ENCODE measurements around the gene SLC18A3.

The SLC18A3 gene

DNA sequence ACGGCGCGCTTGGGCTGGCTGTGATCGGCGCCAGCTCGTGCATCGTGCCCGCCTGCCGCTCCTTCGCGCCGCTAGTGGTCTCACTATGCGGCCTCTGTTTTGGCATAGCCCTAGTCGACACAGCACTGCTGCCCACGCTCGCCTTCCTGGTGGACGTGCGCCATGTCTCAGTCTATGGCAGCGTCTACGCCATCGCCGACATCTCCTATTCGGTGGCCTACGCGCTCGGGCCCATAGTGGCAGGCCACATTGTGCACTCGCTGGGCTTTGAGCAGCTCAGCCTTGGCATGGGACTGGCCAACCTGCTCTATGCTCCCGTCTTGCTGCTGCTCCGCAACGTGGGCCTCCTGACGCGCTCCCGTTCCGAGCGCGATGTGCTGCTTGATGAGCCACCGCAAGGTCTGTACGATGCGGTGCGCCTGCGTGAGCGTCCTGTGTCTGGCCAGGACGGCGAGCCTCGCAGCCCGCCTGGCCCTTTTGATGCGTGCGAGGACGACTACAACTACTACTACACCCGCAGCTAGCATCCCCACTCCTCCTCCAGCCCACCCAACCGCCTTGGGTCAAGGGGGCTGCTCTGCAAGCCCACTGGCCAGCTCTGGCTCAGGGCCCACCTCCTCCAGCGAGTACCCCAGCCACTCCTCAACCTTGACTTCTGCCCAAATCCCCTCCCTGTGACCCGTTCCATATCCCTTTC is 1.9 kb downstream of the SLC18A3 start:
- no peak for DNase-seq (ENCODE audit: low read depth)

DNA sequence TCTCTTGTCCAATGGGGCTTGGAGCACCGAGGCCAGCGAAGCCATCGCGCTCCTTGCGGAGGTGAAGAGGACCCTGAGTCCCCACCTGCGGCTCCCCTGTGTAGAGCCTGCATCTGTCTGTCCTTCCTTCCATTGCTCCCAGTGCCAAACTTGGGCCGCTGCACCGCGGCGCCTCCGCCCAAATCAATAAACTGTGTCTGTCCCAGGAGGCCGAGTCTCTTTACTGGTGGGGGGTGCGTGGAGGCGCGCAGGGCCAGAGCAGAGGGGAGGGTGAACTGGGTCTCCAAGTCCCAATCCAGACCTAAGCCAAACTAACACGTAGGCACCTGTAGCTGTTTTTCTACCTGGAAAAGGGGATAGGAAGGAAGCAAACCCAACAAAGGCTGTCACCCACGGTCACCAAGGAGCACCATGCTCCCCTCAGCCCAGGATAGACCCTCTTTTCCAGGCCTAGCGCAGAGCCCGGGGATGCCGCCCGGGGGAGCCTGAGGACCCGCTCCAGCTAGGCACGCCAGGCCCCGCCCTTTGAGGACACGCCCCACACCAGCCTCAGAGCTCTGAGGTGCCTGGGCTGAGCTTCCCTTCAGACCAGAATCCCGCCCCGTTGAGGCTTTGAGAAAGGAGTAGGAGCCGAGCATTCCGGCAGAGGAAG is 2.5 kb downstream of the SLC18A3 start:
- DNase-seq (ENCODE audit: low read depth), result no peak

DNA sequence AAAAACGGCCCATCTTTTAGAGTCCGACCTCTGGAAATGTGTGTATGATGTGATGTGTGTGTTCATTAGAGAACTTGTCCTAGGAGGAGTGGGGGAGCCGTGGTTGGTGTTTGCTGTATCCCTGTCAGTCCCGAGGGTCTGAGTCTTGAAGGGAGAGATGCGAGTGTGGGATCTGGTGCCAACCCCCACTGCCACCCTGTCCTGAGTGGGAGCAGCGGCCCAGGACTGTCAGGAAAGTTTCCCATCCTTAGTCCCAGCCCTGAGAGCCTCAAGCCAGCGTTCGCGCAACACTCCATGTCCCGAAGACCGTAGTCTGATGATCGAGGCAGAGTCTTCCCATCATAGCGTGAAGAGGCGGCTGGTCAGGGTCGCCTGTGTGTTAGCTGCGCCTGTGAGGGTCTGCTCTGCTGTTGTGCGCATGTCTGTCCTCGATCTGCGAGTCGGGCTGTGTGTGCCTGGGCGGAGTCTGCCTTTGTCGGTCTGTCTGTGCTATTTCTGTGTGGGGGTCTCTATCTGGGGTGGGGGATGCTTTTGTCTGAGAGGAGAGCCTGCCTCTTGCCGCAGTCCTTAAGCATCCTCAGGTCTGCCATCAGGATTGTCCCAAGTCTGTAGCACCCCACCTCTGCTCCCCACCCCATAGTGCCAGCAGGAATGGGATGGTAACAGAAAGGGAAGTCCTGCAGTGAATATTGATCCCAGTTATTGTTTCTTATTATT is 3.2 kb downstream of the SLC18A3 start:
- no peak for DNase-seq (ENCODE audit: low read depth)

DNA sequence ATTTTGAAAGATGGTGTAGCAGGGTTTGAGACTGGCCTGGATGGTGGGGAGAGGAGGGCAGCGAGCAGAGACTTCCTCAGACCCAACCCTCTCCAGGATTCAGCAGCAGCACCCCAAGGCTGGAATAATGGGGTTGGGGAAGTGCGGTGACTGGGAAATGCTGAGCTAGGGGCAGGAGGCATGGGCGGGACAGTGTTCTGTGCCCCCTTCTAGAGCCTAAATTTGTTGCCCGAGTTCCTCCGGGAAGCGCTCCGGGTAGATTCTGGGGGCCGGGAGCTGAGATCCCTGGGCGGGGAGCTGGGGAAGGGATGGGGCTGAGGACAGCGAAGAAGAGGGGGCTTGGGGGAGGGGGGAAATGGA is 3.8 kb downstream of the SLC18A3 start, which contains the start of gene CHAT:
CHAT (plus strand) TSS at position 156 of the 360 bp plus-strand sequence; CDS start at position 309, 153 bp downstream.
- DNase-seq (ENCODE audit: low read depth), result no peak

DNA sequence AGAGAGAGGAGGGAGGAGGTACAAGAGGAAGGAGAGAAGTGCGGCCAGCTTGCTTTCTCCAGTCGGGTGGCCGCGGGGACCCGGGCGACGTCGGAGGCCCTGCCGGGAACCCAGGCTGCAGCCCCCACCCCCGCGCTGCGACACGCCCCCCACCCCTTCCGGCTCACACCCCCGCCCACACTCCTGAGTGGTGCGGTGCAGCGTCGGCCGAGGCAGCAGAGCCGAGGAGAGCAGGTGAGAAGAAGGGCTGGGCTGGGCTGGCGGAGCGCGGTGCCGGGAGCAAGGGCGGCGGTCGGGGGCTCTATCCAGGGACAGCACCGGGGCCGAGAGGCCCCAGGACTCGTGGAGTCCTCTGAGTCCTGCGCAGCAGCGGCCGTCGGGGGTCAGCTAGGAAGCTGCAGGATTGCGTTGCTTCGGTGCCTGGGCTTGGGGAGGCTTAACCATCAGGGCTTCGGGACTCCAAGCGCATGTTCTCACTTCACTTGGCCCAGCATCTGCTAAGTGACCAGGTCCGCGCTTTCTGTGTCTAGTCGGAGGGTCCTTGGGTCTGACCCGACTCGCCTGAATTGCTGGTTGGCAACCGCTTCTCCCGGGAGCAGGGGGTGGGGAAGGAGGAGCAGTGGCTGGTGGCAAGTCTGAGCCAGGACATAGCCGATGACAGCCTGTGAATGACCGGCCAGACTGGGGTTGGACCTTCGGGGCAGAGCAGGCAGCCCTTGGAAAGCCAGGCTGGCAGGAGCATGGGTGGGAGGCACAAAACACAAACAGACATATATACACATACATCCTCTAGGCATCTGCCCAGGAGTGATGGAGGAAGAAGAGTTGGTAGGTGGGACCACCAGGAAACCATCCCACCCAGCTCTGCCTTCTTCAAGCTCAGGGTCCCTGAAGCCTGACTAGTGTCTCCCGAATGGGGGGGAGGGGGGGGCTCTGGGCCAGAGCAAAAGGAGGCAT is 4.4 kb downstream of the SLC18A3 start:
- no peak for DNase-seq (ENCODE audit: low read depth)

DNA sequence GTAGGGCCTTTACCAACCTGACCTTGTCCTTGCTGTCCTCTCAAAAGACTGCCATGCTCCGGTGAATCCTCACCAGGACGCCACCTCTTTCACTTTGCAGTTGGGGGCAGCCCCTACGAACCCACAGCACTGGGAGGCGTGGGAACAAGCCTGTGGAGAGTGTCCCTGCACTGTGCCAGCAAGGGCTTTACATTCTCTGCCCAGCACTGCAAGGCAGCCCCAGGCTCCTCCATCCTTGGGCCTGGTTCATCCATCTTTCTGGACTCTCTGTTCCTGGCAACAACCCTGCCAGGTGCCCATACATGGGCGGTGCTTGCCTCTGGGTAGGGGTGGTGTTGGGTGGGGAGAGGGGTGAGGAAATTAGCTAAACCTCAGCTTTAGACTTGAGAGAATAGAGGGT is 5.1 kb downstream of the SLC18A3 start:
- DNase-seq (ENCODE audit: low read depth), result no peak

DNA sequence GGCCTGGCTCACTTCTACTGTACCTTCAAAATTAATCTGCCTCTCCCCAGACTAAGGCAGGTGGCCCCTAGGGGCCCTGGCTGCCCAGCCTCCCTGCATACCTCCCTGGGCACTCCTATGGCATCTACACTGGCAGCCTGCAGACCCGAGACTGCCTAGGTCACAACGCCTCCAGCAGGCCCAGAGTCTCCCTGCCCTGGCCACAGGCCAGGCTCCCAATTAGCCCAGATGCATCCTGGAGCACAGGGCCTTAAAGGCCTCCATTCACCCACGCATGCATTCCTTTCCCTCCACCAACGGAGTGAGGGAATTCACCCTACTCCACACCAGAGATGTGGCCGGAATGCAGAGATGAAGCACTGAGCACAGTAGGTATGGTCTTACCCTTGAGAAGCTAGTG is 5.6 kb downstream of the SLC18A3 start:
- DNase-seq (ENCODE audit: low read depth), result no peak

DNA sequence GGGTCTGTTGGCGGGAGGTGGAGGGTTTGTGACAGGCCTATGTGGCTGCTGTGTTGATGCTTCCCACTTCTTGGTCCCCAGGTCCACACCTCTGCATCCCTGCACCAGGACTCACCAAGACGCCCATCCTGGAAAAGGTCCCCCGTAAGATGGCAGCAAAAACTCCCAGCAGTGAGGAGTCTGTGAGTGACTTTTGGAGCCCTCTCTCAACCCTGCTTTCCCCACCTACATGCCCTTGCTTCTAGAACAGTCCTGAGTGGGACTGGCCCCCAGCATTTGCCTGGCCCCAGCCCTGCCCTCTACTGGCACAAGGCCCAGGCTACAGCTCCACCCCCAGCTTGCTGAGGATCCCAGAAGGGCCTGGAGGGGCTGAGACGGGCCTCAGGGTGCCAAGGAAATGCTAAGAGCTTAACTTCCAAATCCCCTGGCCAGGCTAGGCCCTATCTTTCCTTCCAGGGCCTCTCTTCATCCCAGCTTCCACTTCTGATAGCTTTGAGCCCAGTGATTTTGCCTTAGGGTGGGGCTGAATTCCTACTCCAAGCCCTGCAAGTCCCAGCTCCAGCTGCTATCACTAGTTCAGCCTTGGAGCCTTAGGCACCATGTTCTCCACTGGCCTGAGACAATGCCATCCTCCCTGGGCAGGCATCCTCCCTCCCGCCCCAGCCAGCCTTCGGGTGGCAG is 6.5 kb downstream of the SLC18A3 start:
- no peak for DNase-seq (ENCODE audit: low read depth)

DNA sequence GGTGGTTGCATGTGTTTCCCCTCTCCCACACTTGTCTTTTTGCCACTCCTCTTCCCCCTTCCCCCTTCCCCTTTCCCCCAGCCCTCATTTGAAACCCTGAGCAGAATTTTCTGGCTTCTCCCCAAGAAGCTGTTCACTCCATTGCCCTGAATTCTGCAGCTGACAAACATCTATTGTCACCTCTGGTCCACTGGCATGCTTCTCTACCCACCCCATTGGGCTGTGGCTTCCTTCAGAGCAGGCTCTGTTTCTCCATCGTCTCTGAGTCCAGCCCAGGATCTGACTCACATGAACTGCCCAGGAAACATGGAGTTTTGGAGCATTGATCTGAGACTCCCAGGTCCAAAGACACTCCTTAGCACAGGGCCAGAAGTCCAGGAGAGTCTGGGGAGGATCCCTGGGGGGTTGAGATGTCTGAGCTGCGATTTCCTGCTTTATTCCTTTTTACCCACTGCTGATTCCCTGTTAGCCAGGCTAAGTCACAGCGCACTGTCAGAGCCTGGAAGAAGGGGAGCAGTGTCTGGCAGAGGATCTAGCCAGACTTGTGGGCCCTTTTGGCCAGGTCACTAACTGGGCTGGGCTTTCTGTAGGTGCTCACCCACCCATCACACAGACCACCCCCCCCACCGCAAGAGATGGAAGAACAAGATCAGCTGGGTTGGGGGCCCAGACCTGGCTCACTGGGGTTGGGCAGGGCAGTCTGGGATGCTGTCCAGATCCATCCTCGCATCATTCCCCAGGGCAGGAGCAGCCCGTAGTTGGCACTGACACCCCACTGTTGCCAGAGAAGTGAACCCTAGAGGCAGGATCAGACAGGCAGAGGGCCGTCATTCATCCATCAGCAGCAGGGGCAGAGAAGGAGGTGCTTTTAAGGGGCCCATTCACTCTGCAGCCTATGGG is 7.3 kb downstream of the SLC18A3 start:
- DNase-seq (ENCODE audit: low read depth), result no peak

DNA sequence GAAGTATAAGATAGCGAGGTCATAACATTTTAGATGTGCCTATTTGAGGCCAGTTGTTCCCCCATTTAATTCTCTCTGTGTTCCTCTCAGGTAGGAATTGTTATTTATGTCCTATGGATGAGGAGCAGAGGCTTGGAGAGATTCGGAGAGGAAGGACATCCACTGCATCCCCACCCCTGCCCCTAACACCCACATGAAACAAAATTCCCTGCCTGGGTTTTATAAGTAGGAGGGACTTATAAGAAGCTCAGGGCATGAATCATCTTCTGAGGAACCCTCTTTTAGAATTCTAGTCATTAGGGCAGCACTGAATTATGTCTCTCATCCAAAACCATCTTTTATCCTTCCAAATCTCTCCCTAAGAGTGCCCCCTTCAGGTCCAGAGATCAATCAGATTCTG is 8.7 kb downstream of the SLC18A3 start:
- no peak for DNase-seq (ENCODE audit: low read depth)

DNA sequence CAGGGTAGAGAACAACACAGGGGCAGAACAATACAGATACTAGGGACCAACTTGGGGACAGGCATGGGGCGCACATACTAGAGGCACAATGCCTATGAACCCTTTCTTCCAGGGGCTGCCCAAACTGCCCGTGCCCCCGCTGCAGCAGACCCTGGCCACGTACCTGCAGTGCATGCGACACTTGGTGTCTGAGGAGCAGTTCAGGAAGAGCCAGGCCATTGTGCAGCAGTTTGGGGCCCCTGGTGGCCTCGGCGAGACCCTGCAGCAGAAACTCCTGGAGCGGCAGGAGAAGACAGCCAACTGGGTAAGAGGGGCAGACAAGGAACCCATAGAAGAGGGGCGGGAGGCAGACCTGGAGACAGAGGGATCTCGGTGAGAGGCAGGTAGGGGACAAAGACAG is 9.5 kb downstream of the SLC18A3 start:
- DNase-seq (ENCODE audit: low read depth), result no peak

DNA sequence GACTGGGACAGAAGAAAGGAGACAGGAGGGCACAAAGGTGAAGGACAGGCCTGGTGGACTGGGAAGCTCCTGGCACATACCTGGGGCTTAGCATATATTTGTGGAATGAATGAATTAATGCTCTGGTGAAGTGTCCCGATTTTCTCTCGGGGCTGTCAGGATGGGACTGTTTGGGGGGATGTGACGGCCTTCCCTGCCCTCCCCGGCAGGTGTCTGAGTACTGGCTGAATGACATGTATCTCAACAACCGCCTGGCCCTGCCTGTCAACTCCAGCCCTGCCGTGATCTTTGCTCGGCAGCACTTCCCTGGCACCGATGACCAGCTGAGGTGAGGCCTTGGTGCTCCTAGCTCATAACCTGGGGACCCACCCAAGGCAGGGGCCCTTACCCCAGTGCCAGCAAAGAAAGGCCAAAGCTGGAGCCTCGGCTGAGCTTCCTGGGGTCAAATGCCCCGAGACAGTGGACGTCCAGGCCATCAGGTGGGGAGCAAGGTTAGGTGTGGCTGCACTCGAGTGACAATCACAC is 10.2 kb downstream of the SLC18A3 start:
- DNase-seq (ENCODE audit: low read depth), result no peak

DNA sequence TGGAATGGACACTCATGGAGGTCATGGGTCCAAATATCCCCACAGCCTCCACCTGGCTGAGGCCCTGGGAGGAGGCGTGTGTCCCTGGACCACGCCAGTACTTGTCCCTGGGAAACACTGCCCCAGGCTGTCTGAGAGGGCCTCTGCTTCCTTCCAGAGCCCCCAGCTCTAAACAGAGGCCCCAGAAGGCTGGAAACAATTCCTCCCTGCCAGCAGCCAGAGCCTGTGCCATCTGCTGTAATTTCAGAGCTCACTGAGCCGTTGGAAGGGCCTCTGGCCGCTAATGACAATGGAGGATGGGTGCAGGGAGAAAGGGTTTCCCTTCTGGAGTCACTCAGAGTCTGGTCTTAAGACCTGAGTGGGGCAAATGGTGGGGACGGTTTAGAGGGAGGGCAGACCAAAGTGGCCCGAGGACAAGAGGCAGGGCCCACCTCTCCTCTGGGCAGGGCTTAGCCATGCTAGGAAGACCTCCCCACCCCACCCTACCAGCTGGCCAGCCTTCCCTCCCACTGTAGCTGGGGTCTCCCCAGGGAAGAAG is 10.8 kb downstream of the SLC18A3 start:
- DNase-seq (ENCODE audit: low read depth), result no peak

DNA sequence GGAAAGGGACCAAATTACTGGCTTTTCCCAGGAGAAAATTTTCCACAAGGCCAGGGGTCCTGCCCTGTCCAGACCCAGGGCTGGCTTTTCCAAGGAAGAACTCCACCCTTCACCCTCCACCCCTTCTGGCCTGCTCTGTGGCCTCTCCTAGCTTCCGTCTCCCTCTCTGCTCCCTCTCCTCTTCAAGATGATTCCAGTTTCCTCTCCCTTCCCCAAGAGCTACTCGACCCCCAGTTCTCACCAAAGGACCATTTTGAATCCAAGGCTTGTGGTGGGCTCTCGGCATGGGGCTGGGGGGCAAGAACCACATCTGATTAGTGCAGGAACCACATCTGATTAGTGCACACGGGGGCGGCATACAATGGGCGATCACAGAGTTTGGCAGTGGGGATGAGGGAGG is 11.5 kb downstream of the SLC18A3 start:
- DNase-seq (ENCODE audit: low read depth), result no peak

DNA sequence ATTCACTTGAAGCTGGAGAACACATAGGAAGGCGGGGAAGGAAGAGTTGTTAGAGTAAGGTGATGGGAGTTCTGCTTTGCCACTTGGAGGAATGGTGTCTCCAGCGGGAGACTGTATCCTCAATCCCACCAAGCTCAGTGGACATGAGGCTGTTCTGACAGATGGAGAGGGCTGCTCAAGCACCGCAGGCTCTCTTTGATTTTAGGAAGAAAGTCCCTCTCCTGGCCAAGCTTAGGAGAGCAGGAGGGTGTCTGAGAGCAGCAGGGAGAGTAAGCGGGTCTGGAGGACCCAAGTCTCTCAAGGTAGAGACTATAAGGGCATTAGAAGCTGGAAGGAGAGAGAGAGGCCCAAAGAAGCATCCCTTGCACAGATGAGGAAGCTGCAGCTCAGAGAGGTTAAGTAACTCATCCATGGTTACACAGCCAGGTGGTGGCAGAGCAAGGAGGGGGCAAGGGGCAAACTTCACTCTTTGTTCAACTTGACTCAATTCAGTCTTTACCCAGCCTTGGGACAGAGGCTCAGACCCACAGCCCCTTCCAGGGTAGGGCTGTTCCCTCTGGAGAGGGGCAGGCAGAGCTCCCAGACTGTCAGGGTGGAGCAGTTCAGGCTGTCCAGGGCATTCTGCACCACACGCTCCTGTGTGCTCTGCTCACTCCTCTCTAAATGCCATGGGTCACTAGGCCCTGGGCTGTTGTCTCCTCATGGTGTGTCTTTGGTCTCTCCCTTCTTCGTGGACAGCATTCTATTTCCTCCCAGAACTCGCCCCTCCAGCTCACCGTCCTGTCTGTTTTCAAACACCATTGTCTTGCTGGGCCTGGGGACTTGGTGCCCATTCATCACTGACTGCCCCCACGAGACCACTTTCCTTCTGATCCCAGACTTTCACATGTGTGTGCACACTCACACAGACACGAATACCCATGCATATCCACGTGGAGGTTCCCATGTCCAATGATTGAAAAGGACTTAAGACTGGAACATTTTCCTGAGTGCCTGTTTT is 12.6 kb downstream of the SLC18A3 start:
- DNase-seq (ENCODE audit: low read depth), result no peak

DNA sequence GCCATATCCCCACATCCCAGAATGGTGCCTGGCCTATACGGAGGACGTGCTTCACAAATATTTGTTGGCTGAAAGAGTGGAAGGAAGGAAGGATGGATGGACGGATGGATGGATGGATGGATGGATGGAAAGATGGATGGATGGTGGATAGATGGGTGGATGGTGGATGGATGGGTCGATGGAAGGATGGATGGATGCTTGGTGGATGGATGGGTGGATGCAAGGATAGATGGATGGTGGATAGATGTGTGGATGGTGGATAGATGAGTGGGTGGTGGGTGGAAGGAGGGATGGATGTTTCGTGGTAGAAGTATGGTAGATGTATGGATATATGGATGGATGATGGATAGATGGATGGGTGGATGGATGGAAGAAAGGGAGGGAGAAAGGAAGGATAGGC is 14.5 kb downstream of the SLC18A3 start:
- DNase-seq (ENCODE audit: low read depth), result no peak

DNA sequence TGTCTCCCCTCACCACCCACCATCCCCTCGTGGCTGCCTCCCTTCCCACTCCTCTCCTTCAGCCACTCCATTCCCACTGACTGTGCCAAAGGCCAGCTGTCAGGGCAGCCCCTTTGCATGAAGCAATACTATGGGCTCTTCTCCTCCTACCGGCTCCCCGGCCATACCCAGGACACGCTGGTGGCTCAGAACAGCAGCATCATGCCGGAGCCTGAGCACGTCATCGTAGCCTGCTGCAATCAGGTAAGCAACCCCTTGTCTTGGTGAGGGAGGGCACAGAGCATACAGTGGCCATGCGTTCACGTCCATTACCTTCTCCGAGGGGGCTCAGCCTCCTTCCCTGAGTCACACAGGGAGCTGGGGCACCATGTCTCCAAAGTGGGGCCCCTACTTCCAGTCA is 15.3 kb downstream of the SLC18A3 start:
- no peak for DNase-seq (ENCODE audit: low read depth)

DNA sequence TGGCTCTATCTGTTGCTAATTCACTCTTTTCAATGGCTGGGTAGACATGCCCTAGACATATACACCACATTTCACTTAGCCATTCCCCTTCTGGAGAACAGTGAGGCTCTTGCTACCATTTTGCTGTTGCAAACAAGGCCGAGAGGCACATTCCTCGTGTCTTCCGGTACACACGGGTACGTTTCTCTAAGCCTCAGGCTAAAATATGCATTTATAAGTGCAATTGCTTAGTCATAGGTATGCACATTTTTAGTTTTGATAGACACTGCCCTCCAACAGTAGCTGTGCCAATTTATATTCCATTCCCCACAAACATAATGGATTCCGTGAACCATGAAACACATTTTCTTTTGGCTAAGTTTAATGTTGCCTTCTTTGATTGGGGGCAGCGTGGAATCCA is 16.9 kb downstream of the SLC18A3 start:
- no peak for DNase-seq (ENCODE audit: low read depth)
